HS-5 (cell line): Measurements from ENCODE around the gene ACTR8.

Experiments used
- DNase-seq: peaks from one replicate; pipeline ENCODE4 v3.0.0-alpha.2; 2012; ENCODE audit warnings: low read depth

The ACTR8 gene

DNA sequence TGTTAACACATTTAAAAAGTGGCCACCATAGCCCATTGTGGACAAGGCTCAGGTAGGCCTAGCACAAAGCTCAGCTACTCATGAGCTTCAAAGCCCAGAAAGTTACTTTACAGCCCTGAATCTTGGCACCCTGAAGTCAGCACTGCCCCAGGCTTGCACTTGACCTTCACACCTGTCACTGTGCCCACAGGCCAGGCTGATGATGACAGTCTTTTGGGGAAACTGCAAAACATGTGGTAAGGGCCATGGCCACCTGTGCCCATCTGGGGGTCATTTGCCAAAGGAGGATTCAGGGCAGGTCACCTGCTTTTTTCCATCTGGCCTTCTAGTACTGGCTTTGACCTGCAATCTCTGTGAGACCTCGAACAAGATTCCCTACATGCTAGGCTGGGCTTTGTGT lies 46.7 kb downstream of the ACTR8 start:
- DNase-seq, result no peak

- DNase-seq, result no peak
Measured at GRCh38 chr3:53834429-53835095, 47.4 kb downstream of the ACTR8 start.

DNA sequence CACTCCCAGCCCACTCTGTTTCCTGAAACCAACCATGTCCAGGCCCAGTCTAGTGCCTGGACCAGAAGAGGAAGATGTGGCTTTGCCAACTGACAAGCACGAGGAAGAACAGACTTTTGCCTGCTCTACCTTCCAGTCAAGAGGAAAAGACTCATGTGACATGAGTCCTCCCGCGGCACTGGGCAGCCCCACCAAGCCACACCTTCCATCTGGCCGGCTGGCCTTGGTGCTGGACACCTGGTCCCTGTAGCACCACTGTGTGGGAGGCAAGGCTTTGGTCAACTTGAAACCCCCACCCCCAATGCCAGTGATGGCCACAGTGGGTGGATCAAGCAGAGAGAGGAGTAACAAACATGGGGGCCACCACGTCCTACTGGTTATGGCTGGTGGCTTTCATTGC lies 48.3 kb downstream of the ACTR8 start:
- DNase-seq, result no peak

- DNase-seq, result no peak
Measured at GRCh38 chr3:53833053-53833645, 48.8 kb downstream of the ACTR8 start.

GRCh38 chr3:53830944-53831343 lies 51.0 kb downstream of the ACTR8 start:
- no peak for DNase-seq

DNA sequence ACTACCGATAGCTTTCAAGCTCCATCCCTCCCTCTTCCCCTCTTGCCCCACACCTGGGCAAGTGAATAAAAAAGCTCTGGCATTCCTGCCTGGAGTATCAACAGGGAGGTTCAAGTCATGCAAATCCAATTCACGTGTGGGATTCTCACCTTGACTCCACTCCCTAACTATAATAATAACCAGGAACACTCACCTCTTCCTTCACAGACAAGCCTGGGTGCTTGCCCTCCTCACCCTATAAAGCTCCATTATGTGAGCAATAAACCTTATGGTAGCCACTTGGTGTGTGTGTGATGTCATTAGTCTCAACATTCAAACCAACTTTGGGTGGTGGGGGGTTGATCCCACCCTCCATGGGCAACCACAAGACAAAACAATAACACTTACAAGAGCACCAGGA lies 52.3 kb downstream of the ACTR8 start:
- no peak for DNase-seq

DNA sequence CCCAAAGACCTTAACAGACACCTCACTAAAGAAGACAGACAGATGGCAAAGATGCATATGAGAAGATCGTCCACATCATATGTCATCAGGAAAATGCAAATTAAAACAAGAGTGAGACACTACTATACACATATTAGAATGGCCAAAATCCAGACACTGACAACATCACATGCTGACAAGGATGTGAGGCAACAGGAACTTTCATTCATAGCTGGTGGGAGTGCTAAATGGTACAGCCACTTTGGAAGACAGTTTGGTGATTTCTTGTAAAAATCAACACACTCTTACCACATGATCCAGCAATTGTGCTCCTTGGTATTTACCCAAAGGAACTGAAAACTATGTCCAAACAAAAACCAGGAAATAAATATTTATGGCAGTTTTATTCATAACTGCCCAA lies 53.4 kb downstream of the ACTR8 start:
- no peak for DNase-seq

DNA sequence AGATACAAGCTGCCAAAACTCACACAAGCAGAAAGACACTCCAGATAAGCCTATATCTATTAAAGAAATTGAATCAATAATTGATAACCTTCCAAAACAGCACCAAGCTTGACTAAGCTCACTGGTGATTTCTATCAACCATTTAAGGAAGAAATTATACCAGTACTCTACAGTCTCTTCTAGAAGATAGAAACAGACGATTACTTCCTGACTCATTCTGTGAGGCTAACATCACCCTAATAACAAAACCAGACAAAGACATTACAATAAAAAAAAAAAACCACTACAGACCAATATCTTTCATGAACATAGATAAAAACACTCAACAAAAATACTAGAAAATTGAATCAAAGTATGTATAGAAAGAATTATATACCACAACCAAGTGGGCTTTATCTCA lies 55.9 kb downstream of the ACTR8 start:
- DNase-seq, result no peak

DNA sequence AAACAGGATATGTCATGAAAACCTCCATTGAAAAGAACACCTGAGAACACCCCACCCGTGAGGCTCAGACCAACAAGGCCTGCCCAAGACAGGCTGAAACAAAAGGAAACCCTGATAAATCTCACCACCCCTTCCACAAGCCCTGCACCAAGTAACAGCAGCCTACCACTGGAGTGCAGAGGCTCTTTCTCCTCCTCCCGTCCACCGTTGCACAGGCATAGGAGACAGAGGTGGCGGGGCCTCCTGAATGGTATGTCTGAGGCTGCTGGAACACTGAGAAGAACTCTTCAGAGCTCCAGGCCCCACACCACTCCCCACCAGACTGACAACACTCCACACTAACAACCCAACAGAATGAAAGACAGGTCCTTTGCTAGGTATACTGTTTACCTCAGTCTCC lies 57.2 kb downstream of the ACTR8 start:
- no peak for DNase-seq

DNA sequence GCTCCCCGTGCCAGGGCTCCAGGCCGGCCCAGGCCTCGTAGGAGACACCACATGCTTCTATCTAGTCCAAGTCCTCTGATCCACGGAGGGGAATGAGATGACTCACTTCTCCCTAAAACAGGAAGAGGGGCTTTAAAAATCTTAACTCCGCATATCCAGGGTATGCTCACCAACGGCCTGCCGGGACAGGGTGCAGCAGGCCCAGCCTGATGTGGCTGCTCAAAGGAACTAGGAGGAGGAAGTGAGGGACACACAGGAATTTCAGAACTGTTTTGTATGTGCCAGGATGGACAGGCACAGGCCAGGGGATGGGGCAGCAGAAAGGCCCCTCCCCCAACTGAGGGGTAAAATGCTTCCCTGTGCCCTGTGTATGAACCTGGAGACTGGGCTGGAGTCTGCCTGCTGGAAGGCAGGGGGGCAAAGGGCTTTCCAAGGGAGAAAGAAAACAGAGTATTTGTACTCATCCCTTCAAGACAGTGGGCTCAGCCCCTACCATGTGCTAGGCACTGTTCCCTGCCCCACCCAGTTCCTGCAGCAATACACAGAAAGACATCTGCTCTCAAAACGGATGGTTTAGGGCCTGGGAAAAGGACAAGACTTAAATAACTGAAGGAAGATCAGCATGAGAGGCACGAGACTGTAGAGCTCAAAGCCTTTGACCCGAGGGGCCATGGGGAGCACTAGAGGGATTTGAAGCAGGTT lies 57.8 kb downstream of the ACTR8 start:
- no peak for DNase-seq

GRCh38 chr3:53823026-53823955 lies 58.7 kb downstream of the ACTR8 start:
- no peak for DNase-seq

- DNase-seq, result no peak
Measured at GRCh38 chr3:53822331-53822741, 59.6 kb downstream of the ACTR8 start.

DNA sequence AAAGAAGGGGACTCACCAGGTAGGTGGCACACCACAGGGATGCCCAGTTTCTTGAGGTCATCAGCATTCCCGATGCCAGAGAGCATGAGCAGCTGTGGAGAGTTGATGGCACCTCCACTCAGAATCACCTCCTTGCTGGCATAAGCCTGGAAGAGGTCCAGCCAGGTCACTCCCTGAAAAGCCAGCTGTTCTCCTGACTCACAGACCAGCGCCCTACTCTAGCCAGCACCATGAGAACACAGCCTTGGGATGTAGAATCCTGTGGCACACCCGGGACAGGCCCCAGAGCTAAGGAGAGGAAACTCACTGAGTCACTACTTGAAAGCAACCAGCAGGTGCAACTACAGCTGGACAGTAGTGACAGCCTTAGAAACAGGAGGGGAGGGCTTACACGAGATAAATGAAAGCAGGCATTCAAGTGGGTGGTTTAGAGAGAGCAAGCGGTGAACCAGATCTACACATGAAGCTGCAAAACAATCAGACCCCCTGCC lies 60.3 kb downstream of the ACTR8 start:
- DNase-seq, result no peak

DNA sequence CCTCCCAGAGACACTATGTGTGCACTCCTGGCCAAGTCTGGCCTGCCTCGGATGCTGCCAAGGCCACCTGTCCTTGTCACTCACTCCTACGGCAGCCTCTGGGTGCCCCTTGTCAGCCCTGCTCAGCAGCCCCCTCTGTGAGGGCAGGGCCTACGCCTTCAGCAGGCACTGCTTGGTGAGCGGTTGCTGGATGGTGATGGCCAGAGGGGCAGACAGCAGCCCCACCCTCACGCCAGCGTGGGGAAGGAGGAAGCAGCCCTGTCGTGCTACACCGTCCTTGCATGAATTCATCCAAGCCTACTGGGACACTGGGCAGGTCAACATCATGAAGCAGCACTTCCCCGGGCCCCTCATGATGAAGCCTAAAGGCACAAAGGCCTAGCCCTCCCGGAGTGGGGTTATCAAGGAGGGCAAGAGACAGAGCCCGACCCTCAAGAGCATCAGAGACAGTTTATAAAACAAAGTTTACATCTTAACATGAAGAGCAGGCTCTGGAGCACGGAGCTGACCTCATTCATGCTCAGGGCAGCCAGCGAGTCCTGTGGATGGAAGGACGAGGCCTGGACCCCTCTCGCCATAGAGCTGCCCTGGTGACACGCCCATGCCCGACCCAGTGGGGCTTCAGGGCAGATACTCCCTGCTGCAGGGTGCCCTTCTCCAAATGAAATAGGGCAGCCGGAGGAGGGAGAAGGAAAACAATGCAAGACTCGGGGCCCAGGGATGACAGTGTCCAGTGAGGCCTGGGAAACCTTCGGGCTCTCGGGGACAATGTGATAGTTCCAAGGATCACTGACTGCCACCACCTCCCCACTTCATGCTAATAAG lies 61.0 kb downstream of the ACTR8 start:
- DNase-seq, result no peak

DNA sequence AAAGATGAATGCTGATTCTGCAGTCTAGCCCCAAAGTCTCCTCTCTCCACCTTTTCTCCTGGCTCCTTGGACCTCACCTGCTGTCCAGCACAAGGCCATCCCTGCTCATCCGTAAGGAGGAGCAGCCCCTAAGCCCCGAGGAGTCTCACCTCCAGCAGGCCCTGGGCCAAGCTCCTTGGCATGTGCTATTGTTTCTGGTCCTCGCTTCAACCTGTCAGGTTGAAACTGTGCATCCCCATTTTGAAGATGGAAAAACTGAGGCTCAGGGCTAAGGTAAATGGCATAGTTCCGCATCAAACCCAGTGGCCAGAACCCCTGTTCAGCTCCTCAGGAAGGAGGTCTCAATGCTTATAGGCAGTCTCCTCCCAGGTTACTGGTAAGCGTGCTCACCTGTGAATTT lies 61.9 kb downstream of the ACTR8 start:
- DNase-seq, result no peak

GRCh38 chr3:53819163-53819868 lies 62.6 kb downstream of the ACTR8 start:
- no peak for DNase-seq

DNA sequence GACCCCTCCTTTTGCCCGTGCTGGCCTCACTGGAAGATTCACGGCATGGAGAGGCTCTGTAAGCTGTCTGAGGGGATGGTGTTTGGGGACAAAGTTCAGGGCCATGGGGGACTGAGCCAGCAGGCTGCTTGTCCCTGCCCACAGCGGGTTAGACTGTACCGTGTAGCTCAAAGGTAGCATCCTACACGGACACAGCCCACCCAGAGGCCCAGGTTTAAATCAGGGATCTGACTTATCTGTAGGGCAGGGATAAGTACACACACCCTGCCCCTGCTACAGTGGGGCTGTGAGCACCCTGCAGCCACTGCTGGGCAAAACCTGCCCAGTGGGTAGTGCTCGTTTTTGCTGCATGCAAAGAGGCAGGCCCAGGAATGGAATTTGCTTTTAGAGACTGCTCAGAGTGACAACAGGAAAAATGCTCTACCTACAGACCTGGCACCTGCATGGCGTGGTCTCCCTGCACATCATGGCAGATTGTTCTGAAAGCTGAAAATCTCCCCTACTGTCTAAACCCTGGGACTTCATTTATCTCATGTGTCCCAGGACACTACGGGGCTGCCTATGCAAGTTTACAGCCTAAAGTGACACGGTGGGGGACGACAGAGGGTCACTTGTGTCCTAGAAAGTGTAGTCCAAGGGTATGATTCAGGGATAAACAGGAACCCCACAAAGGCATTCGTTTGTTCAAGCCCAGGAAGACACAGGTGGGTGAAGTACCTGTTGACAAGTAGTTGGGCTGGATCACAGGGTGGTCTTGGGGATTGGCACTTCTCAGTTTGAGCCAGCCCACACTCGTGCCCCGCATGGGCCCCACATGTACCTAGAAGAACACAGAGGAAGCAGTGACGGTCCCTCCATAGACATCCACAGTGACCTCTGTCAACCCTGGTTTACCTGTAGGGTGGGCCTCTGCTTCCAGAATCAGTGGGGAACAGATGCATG lies 63.5 kb downstream of the ACTR8 start:
- no peak for DNase-seq

- DNase-seq, result no peak
Measured at GRCh38 chr3:53817809-53818208, 64.1 kb downstream of the ACTR8 start.

GRCh38 chr3:53817211-53817610 lies 64.7 kb downstream of the ACTR8 start:
- no peak for DNase-seq
